Hypothalamus (tissue), 51 donors: ENCODE data around the gene EIF6.

Source experiments
- DNase-seq, 51 donors: peaks; one replicate each; lab custom pipeline; 2025; lab: John Stamatoyannopoulos, UW

The EIF6 gene

DNA sequence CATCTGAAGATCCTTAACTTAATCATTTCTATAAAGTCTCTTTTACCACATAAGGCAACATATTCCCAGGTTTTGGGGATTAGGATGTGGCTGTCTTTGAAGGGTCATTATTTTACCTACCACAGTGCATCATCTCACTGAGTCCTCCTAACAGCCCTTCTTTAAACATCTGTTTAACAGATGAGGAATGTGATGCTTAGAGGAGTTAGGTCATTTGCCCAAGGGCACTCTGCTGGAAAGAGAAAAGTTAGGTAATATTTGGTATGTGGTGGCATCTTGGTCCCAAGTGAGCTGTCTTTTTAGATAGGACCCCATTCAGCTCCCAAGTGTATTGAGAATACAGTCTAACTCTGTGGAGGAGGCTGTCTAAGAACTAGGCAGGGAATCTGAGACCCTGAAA, 47.1 kb downstream of the EIF6 start:
- DNase-seq, result no peak

GRCh38 chr20:35235881-35236280, 48.7 kb downstream of the EIF6 start:
- peak in 1 of 51 donors; percentile 26 for DNase-seq

GRCh38 chr20:35232575-35232974, 52.0 kb downstream of the EIF6 start:
- no peak for DNase-seq
